Measurements from ENCODE around the gene CD300LF. TPM values are rescaled to one million over a fixed set of nuclear protein-coding genes. Genes with fewer than 3 reads are reported as not detected.

Gene CD300LF
- total RNA-seq, 1 donor from 2014 or later = not detected

GRCh38 chr17:74755533-74755932 lies 42.8 kb upstream of the CD300LF start:
- Mint-ChIP-seq H3K4me3 (no peak overlapping the region), H3K4me1 (peaks cover 40% of the 10 kb centered on the region), H3K36me3 (ENCODE audit: low read depth) (no peaks in the 10 kb centered on the region), H3K9me3 (no peaks in the 10 kb centered on the region), H3K27me3 (ENCODE audit: low read depth) (no peaks in the 10 kb centered on the region), H3K27ac (ENCODE audit: unreplicated experiment) (no peak overlapping the region)
- no peak for TF ChIP-seq CTCF (conservative IDR thresholded peaks at IDR 0.05)
- no peak for DNase-seq (ENCODE audit: low read depth, low spot score)

GRCh38 chr17:74754832-74755231 lies 42.1 kb upstream of the CD300LF start:
- Mint-ChIP-seq H3K27me3 (ENCODE audit: low read depth) (no peaks in the 10 kb centered on the region), H3K4me3 (no peak overlapping the region), H3K9me3 (no peaks in the 10 kb centered on the region), H3K4me1 (peaks cover 40% of the 10 kb centered on the region), H3K27ac (ENCODE audit: unreplicated experiment) (no peak overlapping the region), H3K36me3 (ENCODE audit: low read depth) (no peaks in the 10 kb centered on the region)
- TF ChIP-seq CTCF (conservative IDR thresholded peaks at IDR 0.05) = no peak
- no peak for DNase-seq (ENCODE audit: low read depth, low spot score)

GRCh38 chr17:74752822-74753401 lies 40.2 kb upstream of the CD300LF start:
- no peak for TF ChIP-seq CTCF (conservative IDR thresholded peaks at IDR 0.05)
- Mint-ChIP-seq H3K9me3 (no peaks in the 10 kb centered on the region), H3K4me3 (peak overlapping the region; percentile 83), H3K27me3 (ENCODE audit: low read depth) (no peaks in the 10 kb centered on the region), H3K4me1 (peaks cover 34% of the 10 kb centered on the region), H3K36me3 (ENCODE audit: low read depth) (no peaks in the 10 kb centered on the region), H3K27ac (ENCODE audit: unreplicated experiment) (no peak overlapping the region)
- no peak for DNase-seq (ENCODE audit: low read depth, low spot score)

GRCh38 chr17:74752415-74752814 lies 39.7 kb upstream of the CD300LF start:
- no peak overlapping the region for H3K27ac Mint-ChIP-seq (ENCODE audit: unreplicated experiment)

GRCh38 chr17:74750327-74751069 lies 37.8 kb upstream of the CD300LF start:
- no peak overlapping the region for H3K27ac Mint-ChIP-seq (ENCODE audit: unreplicated experiment)
- H3K9me3 Mint-ChIP-seq = no peaks in the 10 kb centered on the region
- no peak for TF ChIP-seq CTCF (conservative IDR thresholded peaks at IDR 0.05)
- peaks cover 50% of the 10 kb centered on the region for H3K4me1 Mint-ChIP-seq
- H3K27me3 Mint-ChIP-seq (ENCODE audit: low read depth) = no peaks in the 10 kb centered on the region
- H3K4me3 Mint-ChIP-seq = peak overlapping the region; percentile 98
- no peak for DNase-seq (ENCODE audit: low read depth, low spot score)
- no peaks in the 10 kb centered on the region for H3K36me3 Mint-ChIP-seq (ENCODE audit: low read depth)

More at GRCh38 chr17:74752415-74752814, 39.7 kb upstream of the CD300LF start:
- Mint-ChIP-seq H3K4me3 (peak overlapping the region; percentile 83), H3K4me1 (peaks cover 38% of the 10 kb centered on the region), H3K36me3 (ENCODE audit: low read depth) (no peaks in the 10 kb centered on the region), H3K9me3 (no peaks in the 10 kb centered on the region), H3K27me3 (ENCODE audit: low read depth) (no peaks in the 10 kb centered on the region)
- no peak for TF ChIP-seq CTCF (conservative IDR thresholded peaks at IDR 0.05)
- no peak for DNase-seq (ENCODE audit: low read depth, low spot score)

Data from neural crest cell (in vitro differentiated cells).